Stimulated activated CD8-positive, alpha-beta memory T cell treated with anti-CD3 and anti-CD28 coated beads, Interleukin-15, amount 100 ng/mL, for 4 hours (primary cell): ENCODE results near the gene IL2RA.
"Not testable (repeated sequence)": the region's sequence is repeated elsewhere in the genome, so short reads cannot be mapped to it uniquely, and the experiment has no call there.

ENCODE experiments used
- DNase-seq, 2 donors: peaks; one replicate each; pipeline ENCODE4 v3.0.0-alpha.2; 2020; ENCODE audit warnings: low read depth in 2 of 2

Gene IL2RA

DNA sequence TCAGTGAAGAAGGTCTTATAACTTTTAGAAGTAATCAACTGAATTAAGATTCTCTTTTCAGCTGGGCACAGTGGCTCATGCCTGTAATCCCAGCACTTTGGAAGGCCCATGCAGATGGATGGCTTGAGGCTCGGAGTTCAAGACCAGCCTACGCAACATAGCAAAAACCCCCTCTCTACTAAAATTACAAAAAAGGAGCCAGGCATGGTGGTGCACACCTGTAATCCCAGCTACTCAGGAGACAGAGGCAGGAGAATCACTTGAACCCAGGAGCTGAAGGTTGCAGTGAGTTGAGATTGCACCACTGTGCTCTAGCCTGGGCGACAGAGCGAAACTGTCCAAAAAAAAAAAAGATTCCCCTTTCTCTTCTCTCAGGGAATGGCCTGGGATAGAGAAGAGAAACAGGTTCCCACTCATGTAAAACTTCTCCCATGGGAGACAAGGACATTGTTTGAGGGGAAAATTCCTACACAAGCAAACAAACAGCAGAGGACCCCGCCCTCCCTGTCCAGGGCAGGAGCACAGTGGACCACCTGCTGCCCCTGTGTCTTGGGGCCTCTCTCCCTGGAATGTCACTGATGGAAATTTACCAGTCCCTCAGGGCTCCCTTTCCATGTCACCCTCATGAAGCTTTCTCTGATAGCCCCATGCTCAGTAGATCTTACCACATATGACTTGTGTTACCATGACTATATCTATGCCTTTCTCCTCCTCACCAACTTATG lies 5.6 kb downstream of the IL2RA start:
- no peak for DNase-seq

DNA sequence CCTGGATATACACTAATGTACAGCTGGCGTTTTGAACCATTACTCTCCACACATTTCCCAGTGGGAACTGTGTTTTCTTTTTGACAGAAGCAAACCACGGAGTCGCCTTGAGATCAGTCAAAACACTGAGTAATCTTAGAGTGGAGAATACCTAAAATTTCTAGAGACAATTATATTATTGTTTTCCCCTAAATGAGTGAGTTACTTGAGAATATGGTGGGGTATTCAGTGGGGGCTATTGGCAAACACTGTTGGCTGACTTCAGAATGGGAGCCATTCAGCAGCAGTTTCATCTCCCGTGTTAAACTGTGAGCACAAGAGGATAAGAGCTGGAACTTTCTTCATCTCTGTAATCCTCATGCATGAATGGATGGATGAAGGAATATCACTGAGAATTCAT lies 6.2 kb downstream of the IL2RA start:
- DNase-seq = no peak

DNA sequence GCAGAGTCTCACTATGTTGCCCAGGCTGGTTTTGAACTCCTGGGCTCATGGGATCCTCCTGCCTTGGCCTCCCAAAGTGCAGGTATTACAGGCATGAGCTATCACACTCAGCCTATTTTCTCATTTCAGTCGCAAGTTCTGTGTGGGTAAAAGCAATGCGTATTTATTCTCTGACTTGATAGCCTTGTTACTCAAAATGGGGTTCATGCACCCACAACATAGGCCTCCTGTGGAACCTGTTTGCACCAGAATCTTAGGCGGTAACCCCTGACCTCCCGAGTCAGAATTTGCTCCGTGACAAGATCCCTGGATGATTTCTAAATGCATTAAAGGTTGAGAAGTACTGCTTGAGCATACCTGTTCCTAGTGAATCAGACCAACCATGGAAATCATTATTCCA lies 7.3 kb downstream of the IL2RA start:
- no peak for DNase-seq

DNA sequence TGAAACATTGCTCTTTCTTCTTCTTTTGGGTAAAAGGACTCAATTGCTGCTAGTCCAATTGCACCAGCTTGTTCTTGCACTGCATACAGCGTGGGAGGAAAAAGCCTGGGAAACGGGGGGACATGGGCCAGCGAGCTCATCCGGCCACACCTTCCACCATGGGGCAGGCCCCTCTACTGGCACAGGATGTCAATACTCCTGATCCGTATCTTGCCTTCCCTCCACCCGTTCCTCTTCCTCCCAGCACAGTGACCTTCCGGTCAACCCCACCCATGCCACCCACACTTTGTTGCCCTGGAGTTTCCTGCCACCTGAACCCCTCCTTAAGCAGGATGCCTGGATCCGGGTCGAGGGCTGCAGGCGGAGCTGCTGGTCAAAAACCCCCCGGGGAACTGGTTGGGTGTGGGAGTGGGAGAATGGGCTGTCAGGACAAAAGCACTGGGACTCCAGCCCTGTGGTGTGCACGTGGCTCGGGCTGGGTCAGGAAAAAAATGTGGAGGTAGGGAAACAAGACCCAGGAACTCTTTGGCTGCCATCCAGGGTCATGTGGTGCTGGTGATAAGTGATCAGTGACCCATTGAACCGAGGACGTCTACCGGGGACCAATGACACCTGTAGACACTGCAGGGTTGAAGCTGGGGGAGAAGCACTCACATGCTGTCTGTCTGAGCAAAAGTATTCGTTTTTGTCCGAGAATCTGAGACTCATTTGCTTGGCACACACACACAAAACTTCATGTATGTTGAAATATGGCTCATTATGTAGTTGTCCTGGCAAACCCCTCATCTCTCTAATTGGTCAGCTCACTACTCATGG lies 8.1 kb downstream of the IL2RA start:
- no peak for DNase-seq

DNA sequence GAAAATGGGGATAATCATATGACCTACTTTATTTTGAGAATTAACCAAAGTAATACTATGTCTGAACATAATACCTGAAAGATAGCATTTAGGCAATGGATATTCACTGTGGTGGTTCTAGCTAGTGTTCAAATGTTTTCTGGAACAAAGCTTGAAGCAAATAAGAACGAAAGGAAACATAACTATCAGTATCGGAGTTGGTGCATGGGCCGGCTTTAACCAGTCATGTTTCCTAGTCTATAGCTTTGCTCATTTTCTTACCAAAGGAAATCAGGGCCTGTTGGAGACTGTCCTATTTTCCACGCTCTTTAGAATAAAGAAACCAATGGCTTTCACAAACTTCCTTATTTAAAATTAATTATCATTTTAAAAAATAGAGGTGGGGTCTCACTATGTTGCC lies 8.9 kb downstream of the IL2RA start:
- DNase-seq = no peak

DNA sequence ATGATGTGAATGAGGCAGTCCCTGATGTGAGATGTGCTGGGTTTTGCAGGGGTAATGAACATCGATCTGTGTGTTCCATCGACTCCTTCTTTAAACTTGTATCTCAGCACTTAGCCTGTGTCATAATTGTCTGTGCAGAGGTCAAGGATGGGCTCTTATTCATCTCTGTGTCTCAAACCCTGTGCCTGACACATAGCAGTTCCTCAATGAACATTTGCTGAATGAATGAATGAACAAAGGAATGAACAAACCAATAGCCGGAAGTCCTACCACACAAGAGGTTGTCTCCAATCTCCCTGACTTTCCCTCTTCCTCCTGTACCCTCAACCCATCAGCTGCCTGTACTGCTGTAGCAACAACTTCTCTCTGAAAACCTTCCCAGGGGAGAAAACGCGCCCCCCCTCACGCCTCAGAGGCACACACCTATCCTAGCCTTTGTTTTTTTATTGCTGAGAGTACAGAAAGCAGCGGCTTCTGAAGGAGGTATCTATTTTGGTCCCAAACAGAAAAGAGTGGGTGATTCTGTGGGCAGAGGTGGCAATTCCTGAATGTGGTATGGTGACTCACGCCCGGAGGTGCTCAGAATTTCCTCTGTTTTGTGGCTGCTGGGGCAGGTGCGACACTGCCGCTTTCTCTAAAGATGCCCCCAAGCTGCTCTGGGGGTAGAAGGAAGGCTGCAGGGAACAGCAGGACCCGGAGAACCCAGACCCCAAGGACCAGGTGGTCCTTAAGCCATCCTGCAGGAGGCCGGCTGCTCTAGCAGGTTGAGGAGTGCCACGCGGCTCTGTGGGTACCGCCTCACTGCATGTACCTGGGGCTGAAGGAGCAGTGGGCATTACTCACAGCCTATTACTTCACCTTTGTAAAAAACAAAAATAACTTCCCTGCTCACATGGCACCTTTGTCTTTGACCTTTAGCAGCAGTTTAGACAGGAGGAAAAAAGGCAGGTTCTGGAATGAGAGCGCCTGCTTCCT lies 9.6 kb downstream of the IL2RA start:
- DNase-seq = peak; percentile 69 to 81

DNA sequence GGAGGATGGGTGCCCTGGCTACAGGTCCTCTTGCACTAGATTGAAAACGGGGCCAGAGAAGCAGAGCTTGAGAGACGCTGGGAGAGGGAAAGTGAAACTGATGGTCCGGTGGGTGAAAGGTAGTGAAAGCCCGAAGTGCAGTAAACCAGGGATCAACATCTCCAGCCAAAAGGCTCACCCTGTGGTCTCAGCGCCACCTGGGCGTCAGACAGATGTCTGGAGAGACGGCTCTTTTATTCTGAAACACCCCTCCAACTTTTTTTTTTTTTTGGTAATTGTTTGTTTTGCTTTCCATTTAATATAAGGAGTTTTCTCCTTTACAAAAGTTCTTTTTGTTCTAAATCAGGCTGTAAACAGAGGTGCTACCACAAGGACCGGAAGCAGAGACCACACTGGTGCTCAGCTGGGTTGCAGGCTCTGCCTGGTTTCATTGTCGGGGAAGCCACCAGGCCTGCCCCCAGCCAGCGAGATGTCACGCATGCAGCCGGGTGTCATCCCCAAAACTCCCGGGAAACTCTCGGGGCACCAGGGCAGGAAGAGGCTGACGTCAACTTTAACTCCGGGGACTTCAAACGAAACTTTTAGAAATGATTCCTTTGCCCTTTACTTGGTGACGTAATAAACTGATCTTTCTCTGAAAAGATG lies 11.2 kb downstream of the IL2RA start:
- peak; percentile 88 to 91 for DNase-seq

DNA sequence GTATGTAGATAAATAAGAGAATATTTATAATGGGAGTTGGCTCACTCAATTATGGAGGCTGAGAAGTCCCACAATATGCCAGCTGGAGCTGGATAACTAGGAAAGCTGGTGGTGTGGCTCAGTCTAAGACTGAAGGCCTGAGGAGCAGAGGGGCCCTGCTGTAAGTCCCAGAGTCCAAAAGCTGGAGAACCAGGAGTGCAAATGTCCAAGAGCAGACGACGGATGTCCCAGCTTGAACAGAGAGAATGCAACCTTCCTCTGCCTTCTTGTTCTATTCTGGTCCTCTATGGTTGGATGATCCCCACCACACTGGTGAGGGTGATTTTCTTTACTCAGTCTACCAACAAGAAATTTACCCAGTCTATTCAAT lies 13.2 kb downstream of the IL2RA start:
- no peak for DNase-seq

DNA sequence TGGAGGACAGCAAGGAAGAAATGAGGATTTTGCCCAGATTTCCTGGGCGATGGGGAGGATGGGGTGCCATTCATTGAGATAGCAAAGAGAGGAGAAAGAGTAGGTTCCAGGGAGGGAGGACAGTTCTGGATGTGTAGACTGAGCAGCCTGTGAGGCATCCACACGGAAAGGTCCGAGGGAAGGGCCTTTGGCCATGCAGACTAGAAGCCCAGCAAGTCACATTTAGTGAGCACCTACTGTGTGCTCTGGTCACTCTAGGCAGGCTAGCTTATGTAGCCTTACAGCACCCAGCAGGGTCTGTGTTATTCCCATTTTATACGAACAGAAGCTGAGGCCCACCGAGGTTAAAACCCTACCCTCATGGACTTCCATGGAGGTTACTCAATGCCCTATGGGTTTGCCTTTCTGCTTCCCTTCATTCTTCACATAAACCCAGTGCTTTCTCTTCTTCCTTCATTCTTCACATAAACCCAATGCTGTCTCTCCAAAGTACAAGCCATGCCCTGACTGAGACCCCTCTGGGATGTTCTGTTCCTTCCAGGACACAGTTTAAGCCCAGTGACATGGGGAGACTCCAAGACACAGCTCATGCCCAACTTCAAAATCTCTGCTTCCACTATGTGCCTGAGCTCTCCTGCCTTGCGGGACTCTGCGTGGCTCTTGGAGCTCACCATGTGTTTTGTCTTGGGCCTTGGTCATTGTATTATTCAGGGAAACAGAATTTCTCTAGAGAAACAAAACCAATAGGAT lies 13.7 kb downstream of the IL2RA start:
- no peak for DNase-seq

DNA sequence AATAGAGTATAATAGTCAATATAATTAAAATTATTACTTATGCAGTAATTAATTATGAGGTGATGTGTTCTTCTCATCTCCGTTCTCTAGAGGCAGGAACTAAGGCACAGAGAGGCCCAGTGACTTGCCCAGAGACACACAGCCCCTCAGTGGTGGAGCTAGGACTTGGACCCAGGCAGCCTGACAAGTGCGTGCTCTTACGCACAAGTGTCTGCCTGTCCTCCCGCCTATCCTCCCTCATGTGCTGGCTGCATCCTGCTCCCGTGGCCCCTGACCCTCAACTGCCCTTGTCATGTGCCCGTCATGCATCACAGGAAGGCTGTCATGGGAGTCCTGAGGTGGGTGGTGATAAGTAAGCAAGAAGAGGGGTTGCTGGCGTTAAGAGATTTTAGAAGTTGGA lies 14.3 kb downstream of the IL2RA start:
- no peak for DNase-seq

DNA sequence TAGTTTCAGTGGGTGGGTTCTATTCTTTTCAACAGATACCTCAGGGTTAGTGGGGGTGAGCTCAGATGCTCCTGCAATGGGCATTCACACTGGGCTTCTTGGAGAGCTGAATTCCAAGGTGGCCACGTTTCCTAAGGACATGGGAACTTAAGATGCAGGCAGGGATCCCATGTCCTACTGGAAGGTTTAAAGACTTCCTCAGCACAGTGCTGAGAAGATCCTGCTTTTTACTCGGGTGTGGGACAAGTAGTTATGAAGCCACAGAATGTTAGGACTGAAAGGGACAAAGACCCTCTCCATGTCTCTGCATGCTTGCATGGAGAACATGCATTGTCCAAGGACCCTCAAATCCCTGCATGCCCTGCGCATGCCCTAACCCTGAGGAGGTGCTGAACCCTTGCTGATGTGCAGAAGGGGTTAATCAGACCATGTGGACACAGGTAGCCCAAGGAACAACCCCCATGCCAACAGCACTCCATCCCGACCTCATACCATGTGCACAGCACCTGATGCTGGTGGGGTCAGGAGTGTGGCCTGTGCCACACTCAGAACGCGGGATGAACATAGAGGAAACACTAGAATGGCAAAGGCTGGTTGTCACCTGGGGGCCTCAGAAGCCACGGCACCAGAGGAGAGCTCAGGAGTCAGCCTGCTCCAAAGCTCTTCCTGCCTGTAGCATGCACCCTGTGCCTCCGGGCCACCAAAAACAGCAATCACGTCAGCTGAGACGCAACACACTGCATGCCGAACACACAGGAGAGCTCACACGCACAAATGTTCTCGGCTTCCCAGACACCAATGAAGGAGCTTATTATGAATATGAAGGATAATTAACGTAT lies 15.2 kb downstream of the IL2RA start:
- DNase-seq = no peak

DNA sequence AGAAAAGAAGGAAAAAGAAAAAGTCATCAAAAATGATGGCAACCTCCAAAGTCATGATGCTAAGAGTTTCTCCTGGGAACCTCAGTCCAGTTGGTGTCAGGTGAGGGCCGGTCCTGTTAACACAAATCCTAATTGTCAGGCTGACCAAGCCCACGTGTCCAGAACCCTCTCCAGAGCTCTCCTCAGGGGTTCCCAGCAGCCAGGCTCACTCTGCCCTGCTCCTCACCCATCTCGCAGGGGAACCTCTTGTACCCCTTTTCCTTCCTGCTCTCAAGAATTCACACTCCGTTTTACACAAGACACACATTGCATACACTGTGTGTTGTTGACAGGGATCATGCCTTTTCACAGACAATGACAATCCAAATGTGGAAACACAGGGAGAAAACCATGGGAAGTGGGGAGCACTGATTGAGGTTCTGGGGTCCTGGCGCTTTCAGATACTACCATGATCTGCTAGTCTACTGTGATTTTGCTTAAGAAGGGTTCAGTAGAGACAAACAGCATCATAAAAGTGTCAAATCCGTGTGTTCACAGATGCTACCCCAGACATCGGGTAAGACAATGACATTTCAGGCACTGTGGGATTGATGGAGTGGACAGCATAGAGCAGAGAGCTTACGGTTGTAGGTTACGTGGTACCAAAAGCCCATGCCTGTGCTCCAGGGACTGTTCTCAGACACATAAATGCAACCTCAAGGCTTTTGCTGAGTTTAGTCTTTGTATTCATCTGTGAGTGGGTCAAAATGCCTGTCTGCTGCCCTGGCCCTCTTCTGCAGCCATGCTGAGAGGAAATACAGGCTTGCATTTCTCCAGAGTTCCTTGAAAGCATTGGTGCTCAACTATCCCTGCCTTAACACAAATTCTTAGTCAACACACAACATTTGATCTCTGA lies 16.0 kb downstream of the IL2RA start:
- no peak for DNase-seq

DNA sequence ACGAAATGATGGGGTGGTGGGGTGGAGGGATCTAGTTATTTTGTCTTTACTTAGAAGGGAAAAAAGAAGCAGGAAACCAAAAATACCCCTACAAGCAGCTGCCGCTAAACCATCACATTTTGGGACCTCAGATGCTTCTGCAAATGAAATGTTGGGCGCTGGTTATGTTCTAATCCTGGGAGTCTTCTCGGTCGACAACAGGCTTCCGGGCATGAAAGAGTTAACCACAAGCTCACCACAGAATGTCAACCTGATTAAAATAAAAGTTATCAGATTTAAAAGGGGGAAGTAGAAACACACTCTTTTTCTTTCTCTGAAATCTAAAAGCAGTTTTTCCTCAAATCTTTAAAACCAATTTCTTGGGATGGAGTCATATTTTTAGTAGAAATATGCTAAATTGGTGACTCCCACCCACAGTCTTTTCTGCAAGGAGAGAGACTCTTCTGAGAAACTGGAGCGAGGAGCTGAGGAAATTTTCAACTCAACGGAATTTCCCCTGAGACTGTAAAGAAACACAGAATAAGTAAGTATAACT lies 16.8 kb downstream of the IL2RA start:
- no peak for DNase-seq

DNA sequence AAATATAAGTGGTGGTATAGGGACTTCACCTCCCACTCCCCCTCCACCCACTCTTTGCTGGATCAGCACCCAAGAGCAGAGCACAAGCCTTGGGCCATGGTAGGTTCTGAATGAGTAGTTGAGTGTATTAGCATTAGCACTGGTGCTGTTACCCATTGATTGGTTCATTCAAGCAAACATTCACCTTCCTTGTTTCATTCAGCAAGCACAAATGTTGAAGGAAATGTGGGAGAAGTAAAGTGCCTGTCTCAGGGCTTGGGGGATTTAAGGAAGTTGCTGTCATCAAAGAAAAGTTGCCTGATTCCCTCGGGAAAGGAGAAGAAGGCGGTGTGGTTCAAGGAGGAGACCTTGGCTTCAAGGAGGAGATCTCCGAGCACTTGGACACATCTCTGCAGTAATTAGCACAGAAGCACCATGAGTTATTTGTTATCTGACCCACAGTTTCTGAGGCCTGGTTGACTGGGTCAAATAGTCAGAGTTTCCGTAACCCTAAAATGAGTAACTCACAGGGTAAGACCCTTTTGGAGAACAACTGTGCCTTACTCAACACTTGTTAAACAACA lies 17.3 kb downstream of the IL2RA start:
- DNase-seq = no peak

DNA sequence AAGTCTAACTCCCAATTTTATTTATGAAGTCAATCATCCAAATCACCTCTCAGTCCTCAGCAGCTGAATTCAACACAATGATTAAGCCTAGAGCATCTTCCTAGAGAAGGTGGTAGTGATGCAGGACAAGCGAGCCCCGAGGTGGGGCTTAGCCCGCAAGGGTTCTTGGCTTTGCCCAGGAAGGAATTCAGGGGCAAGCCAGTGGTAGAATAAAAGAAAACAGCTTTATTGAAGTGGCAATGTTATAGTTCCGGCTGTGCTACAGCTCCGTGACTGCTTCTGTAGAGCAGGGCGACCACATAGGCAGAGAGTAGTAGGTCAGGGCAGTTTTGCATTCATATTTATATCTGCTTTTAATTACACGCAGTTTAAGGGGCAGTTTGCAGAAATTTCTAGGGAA lies 18.1 kb downstream of the IL2RA start:
- no peak for DNase-seq

DNA sequence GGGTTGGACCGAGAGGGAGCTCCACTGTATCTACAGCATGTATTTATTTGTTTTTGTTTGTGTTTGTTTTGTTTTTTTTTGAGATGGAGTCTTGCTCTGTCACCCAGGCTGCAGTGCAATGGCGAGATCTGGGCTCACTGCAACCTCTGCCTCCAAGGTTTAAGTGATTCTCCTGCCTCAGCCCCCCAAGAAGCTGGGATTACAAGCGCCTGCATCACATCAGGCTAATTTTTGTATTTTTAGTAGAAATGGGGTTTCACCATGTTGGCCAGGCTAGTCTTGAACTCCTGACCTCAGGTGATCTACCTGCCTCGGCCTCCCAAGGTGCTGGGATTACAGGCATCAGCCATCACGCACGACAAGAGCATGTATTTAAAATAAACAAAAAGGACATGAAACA lies 18.8 kb downstream of the IL2RA start:
- not testable (repeated sequence) for DNase-seq

DNA sequence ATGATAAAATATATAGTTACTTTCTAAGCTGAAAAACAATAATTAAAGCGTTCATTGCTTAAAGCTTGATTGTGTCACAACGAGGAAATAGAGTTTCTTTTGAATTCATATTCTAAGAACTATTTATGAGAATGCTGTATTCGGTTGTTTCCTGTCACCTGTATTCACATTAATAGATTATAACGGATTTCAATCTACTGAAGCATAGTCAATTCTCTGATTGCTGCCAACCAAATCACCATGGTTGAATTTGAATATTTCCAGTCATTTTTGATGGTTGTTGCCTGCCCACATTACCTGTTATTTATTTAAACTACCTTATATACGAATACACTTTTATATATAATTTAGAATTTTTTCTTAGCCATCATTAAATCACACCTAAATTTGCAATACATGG lies 22.0 kb downstream of the IL2RA start:
- no peak for DNase-seq

DNA sequence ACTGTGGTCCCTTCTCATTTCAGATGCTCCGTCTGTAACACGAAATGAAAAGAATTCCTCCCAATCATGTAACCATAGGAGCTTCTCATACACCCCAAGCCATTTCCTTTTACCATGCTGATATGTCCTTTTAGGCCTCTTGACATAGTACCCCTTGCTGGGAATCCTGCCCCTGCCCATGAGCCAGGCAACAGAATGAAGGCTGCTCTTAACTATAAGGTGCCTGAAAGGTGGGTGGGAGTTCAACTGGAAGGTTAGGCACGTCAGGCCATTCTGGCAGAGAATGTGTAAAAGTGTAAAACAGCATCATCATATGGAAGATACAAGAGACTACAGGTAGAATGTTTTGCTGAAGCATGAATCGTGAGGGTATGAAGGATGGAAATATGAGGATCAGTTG lies 22.5 kb downstream of the IL2RA start:
- DNase-seq = no peak
